GM23338 (cell line): ENCODE measurements around the gene CDH4. TPM values are rescaled to one million over a fixed set of nuclear protein-coding genes. Genes with fewer than 3 reads are reported as not detected.

Experiments
- ATAC-seq: fragments of 200-7000 bp; cut with Tn5 transposase; 3 replicates; pipeline ENCODE4 v1.9.1; 2020
- DNase-seq: peaks from one replicate; pipeline ENCODE4 v3.0.0-alpha.2; 2015; ENCODE audit warnings: low spot score
- H2AFZ ChIP-seq: fragments of 200-600 bp; sonication (generic); 2 replicates; pipeline ENCODE4 v1.8.0; 2016; ENCODE audit warnings: antibody characterized with exemption, mild to moderate bottlenecking, moderate library complexity
- H3F3A ChIP-seq: fragments of 200-600 bp; sonication (generic); replicated peaks from 2 replicates; pipeline ENCODE4 v1.8.0; 2017; ENCODE audit warnings: antibody characterized with exemption, mixed run types, low read depth
- H3K27ac ChIP-seq: fragments of 200-600 bp; sonication (generic); 2 replicates; pipeline ENCODE4 v1.6.1; 2016; ENCODE audit warnings: low read depth
- H3K27me3 ChIP-seq: fragments of 200-600 bp; sonication (generic); 2 replicates; pipeline ENCODE4 v1.8.0; 2016; ENCODE audit warnings: mild to moderate bottlenecking, mixed run types, moderate library complexity; ENCODE audit not compliant: insufficient read depth
- H3K36me3 ChIP-seq: fragments of 200-600 bp; sonication (generic); 2 replicates; pipeline ENCODE4 v1.8.0; 2016; ENCODE audit warnings: mild to moderate bottlenecking; ENCODE audit not compliant: insufficient read depth
- H3K4me1 ChIP-seq: fragments of 200-600 bp; sonication (generic); 2 replicates; pipeline ENCODE4 v1.8.0; 2016; ENCODE audit warnings: mild to moderate bottlenecking, moderate library complexity; ENCODE audit not compliant: insufficient read depth
- H3K4me2 ChIP-seq: fragments of 200-600 bp; sonication (generic); 2 replicates; pipeline ENCODE4 v1.7.1; 2017; ENCODE audit warnings: mixed run types
- H3K4me3 ChIP-seq: fragments of 200-600 bp; sonication (generic); 2 replicates; pipeline ENCODE4 v1.6.1; 2016; ENCODE audit warnings: mixed run types
- H3K79me2 ChIP-seq: fragments of 200-600 bp; sonication (generic); replicated peaks from 2 replicates; pipeline ENCODE4 v1.8.0; 2017; ENCODE audit warnings: mild to moderate bottlenecking; ENCODE audit not compliant: insufficient read depth
- H3K9me2 ChIP-seq: fragments of 200-600 bp; sonication (generic); 2 replicates; pipeline ENCODE4 v1.8.0; 2017; ENCODE audit not compliant: insufficient read depth
- H4K20me1 ChIP-seq: fragments of 200-600 bp; sonication (generic); replicated peaks from 2 replicates; pipeline ENCODE4 v1.8.0; 2017; ENCODE audit warnings: mild to moderate bottlenecking; ENCODE audit not compliant: insufficient read depth
- H3K27ac Mint-ChIP-seq: 2 replicates; pipeline ENCODE4 v1.8.0; 2020; ENCODE audit warnings: inconsistent platforms, mild to moderate bottlenecking, moderate library complexity, mixed read lengths
- H3K27me3 Mint-ChIP-seq: 3 replicates; pipeline ENCODE4 v1.8.0; 2022; ENCODE audit warnings: low read depth, mild to moderate bottlenecking, moderate library complexity, mixed read lengths, inconsistent platforms; ENCODE audit not compliant: insufficient read depth, poor library complexity
- H3K36me3 Mint-ChIP-seq: 3 replicates; pipeline ENCODE4 v1.8.0; 2021; ENCODE audit warnings: low read depth, mild to moderate bottlenecking, inconsistent platforms, moderate library complexity, mixed read lengths
- H3K4me1 Mint-ChIP-seq: 3 replicates; pipeline ENCODE4 v1.8.0; 2020; ENCODE audit warnings: mild to moderate bottlenecking, inconsistent platforms, mixed read lengths
- H3K4me3 Mint-ChIP-seq: 3 replicates; pipeline ENCODE4 v1.8.0; 2021; ENCODE audit warnings: moderate library complexity, mild to moderate bottlenecking, inconsistent platforms, mixed read lengths
- H3K9me3 Mint-ChIP-seq: 3 replicates; pipeline ENCODE4 v1.8.0; 2020; ENCODE audit warnings: moderate library complexity, mild to moderate bottlenecking, inconsistent platforms, mixed read lengths
- EZH2 ChIP-seq: fragments of 200-600 bp; sonication (generic); IDR thresholded peaks from one replicate; pipeline ENCODE4 v1.8.0; 2017; ENCODE audit warnings: antibody characterized with exemption, mild to moderate bottlenecking, low read depth; ENCODE audit not compliant: unreplicated experiment
- EZH2phosphoT487 ChIP-seq: fragments of 200-600 bp; sonication (generic); IDR thresholded peaks from one replicate; pipeline ENCODE4 v1.8.1; 2018; ENCODE audit warnings: antibody characterized with exemption; ENCODE audit not compliant: unreplicated experiment
- JUNB ChIP-seq: IDR thresholded peaks from one replicate; pipeline ENCODE4 v1.6.1; 2016; ENCODE audit warnings: antibody characterized with exemption; ENCODE audit not compliant: unreplicated experiment
- NANOG ChIP-seq: IDR thresholded peaks from 2 replicates; pipeline ENCODE4 v1.6.1; 2016; ENCODE audit warnings: antibody characterized with exemption, borderline replicate concordance
- POLR2AphosphoS5 ChIP-seq: IDR thresholded peaks from 2 replicates; pipeline ENCODE4 v1.6.1; 2016; ENCODE audit warnings: antibody characterized with exemption, low read depth
- STAT1 ChIP-seq: IDR thresholded peaks from one replicate; pipeline ENCODE4 v1.6.1; 2016; ENCODE audit warnings: antibody characterized with exemption; ENCODE audit not compliant: unreplicated experiment
- ZNF114 ChIP-seq: fragments of 250-450 bp; sonication (Bioruptor Pico); IDR thresholded peaks from 2 replicates; pipeline ENCODE4 v1.5.0; 2020; ENCODE audit warnings: mild to moderate bottlenecking, moderate library complexity
- ZNF331 ChIP-seq: fragments of 250-450 bp; sonication (Bioruptor Pico); IDR thresholded peaks from 2 replicates; pipeline ENCODE4 v1.5.0; 2020; ENCODE audit warnings: low read depth, mild to moderate bottlenecking, moderate library complexity
- polyA plus RNA-seq: library from polyadenylated mRNA; unstranded; fragments of >200 nt; fragmentation: Nextera tagmentation; extraction: Ambion mirVana; gene quantifications from 2 replicates; pipeline ENCODE4 v1.2.1, GENCODE V29; 2016
- total RNA-seq: library from RNA; depleted of rRNA; stranded (reverse); fragments of >200 nt; shearing (Covaris generic); gene quantifications from 2 replicates; pipeline ENCODE4 v1.2.3, GENCODE V29; 2014
- TF ChIP-seq, protein P1 (sequence below): fragments of 250-450 bp; sonication (Bioruptor Pico); IDR thresholded peaks from 2 replicates; pipeline ENCODE4 v1.5.0; 2020; ENCODE audit warnings: mild to moderate bottlenecking, moderate library complexity
- TF ChIP-seq, protein P2 (sequence below): IDR thresholded peaks from 2 replicates; pipeline ENCODE4 v1.6.1; 2016; ENCODE audit warnings: antibody characterized with exemption
- TF ChIP-seq, protein P3 (sequence below), 2 experiments: fragments of 200-600 bp in 1 of 2; sonication (generic) in 1 of 2; conservative IDR thresholded peaks; 2 replicates each; pipeline versions ENCODE4 v1.5.1 to v1.6.1; 2016 to 2017; ENCODE audit warnings: antibody characterized with exemption in 2 of 2, low read depth in 2 of 2, mild to moderate bottlenecking in 2 of 2, moderate library complexity in 1 of 2
- TF ChIP-seq, protein P4 (sequence below): IDR thresholded peaks from one replicate; pipeline ENCODE4 v1.6.1; 2018; ENCODE audit warnings: antibody characterized with exemption; ENCODE audit not compliant: unreplicated experiment

The CDH4 gene
- total and polyA plus RNA-seq, 2 experiments from 2014 or later, result 1.2 to 4.2 TPM

DNA sequence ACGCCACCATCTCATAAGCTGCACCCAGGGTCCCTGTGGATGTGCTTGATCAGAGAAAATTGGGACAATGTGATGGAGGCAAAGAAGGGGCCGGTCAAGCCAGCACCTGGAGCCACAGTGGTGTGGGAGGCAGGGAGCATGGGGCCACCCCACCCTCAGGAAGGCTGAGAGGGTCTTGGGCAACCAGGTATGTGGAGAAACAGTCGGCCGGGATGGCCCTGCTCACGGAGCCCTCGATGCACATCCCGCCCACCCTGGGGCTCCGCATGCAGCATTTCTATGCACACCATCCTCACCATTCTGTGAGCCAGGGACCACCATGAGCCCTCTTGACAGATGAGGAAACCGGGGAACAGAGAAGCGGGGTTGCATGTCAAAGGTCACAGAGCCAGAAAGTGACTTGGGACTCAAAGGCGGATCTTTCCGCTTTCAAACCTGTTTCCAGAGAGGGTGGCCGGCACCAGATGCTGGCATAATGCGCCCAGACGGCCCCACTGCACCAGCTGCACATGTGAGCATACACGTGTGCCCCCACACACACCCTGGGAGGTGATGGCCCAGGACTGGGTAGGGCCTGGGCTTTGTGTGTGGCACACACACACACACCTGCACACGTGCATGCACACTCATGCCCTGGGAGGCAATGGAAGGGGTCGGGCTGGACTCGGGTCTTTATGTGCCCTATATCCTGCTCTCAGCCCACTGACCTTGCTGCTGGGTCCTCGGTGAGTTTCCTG, 415.2 kb downstream of the CDH4 start (continued):
- TF ChIP-seq, protein P1, sequence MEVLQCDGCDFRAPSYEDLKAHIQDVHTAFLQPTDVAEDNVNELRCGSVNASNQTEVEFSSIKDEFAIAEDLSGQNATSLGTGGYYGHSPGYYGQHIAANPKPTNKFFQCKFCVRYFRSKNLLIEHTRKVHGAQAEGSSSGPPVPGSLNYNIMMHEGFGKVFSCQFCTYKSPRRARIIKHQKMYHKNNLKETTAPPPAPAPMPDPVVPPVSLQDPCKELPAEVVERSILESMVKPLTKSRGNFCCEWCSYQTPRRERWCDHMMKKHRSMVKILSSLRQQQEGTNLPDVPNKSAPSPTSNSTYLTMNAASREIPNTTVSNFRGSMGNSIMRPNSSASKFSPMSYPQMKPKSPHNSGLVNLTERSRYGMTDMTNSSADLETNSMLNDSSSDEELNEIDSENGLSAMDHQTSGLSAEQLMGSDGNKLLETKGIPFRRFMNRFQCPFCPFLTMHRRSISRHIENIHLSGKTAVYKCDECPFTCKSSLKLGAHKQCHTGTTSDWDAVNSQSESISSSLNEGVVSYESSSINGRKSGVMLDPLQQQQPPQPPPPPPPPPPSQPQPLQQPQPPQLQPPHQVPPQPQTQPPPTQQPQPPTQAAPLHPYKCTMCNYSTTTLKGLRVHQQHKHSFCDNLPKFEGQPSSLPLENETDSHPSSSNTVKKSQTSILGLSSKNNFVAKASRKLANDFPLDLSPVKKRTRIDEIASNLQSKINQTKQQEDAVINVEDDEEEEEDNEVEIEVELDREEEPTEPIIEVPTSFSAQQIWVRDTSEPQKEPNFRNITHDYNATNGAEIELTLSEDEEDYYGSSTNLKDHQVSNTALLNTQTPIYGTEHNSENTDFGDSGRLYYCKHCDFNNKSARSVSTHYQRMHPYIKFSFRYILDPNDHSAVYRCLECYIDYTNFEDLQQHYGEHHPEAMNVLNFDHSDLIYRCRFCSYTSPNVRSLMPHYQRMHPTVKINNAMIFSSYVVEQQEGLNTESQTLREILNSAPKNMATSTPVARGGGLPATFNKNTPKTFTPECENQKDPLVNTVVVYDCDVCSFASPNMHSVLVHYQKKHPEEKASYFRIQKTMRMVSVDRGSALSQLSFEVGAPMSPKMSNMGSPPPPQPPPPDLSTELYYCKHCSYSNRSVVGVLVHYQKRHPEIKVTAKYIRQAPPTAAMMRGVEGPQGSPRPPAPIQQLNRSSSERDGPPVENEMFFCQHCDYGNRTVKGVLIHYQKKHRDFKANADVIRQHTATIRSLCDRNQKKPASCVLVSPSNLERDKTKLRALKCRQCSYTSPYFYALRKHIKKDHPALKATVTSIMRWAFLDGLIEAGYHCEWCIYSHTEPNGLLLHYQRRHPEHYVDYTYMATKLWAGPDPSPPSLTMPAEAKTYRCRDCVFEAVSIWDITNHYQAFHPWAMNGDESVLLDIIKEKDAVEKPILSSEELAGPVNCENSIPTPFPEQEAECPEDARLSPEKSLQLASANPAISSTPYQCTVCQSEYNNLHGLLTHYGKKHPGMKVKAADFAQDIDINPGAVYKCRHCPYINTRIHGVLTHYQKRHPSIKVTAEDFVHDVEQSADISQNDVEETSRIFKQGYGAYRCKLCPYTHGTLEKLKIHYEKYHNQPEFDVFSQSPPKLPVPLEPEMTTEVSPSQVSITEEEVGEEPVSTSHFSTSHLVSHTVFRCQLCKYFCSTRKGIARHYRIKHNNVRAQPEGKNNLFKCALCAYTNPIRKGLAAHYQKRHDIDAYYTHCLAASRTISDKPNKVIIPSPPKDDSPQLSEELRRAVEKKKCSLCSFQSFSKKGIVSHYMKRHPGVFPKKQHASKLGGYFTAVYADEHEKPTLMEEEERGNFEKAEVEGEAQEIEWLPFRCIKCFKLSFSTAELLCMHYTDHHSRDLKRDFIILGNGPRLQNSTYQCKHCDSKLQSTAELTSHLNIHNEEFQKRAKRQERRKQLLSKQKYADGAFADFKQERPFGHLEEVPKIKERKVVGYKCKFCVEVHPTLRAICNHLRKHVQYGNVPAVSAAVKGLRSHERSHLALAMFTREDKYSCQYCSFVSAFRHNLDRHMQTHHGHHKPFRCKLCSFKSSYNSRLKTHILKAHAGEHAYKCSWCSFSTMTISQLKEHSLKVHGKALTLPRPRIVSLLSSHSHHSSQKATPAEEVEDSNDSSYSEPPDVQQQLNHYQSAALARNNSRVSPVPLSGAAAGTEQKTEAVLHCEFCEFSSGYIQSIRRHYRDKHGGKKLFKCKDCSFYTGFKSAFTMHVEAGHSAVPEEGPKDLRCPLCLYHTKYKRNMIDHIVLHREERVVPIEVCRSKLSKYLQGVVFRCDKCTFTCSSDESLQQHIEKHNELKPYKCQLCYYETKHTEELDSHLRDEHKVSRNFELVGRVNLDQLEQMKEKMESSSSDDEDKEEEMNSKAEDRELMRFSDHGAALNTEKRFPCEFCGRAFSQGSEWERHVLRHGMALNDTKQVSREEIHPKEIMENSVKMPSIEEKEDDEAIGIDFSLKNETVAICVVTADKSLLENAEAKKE (CRISPR knock-in tag), result no peak
- TF ChIP-seq EZH2phosphoT487, result no peak

DNA sequence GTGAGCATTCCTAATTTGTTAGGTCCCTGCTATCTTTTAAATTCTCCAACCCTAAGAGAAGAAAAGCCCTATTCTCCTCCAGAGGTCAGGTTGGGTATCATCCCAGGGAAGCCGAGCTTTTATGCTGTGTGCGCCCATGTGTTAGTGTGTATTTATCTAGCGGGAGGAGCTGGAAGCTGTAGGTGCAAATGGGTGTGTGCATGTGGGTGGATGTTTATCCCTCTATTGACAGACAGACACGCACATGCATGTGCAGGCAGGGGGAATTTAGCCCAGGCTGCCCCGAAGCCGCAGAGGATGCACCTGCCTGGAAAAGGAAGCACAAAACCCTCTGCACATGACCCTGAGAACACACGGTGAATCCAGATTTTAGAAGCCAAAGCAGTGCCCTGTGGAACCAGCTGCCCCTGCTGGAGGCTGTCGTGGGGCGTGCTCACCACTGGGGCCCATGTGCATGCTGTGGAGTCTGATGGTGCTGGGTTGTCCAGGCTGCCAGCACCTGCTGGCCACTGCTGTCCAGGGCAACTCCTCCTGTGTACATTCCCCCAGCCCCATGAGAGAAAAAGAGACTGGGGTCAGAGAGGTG, 416.1 kb downstream of the CDH4 start:
- no peak overlapping the region for H3K4me3 Mint-ChIP-seq
- H3K4me1 ChIP-seq, result no peaks in the 10 kb centered on the region
- ATAC-seq, result no peak
- TF ChIP-seq ZNF114 (CRISPR knock-in tag) (no peak), EZH2phosphoT487 (no peak), JUNB (no peak), NANOG (no peak), STAT1 (no peak), EZH2 (no peak), ZNF331 (CRISPR knock-in tag) (no peak), POLR2AphosphoS5 (no peak)
- TF ChIP-seq, protein P2, sequence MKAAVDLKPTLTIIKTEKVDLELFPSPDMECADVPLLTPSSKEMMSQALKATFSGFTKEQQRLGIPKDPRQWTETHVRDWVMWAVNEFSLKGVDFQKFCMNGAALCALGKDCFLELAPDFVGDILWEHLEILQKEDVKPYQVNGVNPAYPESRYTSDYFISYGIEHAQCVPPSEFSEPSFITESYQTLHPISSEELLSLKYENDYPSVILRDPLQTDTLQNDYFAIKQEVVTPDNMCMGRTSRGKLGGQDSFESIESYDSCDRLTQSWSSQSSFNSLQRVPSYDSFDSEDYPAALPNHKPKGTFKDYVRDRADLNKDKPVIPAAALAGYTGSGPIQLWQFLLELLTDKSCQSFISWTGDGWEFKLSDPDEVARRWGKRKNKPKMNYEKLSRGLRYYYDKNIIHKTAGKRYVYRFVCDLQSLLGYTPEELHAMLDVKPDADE, result no peak
- TF ChIP-seq, protein P3, sequence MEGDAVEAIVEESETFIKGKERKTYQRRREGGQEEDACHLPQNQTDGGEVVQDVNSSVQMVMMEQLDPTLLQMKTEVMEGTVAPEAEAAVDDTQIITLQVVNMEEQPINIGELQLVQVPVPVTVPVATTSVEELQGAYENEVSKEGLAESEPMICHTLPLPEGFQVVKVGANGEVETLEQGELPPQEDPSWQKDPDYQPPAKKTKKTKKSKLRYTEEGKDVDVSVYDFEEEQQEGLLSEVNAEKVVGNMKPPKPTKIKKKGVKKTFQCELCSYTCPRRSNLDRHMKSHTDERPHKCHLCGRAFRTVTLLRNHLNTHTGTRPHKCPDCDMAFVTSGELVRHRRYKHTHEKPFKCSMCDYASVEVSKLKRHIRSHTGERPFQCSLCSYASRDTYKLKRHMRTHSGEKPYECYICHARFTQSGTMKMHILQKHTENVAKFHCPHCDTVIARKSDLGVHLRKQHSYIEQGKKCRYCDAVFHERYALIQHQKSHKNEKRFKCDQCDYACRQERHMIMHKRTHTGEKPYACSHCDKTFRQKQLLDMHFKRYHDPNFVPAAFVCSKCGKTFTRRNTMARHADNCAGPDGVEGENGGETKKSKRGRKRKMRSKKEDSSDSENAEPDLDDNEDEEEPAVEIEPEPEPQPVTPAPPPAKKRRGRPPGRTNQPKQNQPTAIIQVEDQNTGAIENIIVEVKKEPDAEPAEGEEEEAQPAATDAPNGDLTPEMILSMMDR (conservative IDR thresholded peaks at IDR 0.05; ENCODE audit: low read depth in 2 of 2), result no peak
- TF ChIP-seq, protein P4, sequence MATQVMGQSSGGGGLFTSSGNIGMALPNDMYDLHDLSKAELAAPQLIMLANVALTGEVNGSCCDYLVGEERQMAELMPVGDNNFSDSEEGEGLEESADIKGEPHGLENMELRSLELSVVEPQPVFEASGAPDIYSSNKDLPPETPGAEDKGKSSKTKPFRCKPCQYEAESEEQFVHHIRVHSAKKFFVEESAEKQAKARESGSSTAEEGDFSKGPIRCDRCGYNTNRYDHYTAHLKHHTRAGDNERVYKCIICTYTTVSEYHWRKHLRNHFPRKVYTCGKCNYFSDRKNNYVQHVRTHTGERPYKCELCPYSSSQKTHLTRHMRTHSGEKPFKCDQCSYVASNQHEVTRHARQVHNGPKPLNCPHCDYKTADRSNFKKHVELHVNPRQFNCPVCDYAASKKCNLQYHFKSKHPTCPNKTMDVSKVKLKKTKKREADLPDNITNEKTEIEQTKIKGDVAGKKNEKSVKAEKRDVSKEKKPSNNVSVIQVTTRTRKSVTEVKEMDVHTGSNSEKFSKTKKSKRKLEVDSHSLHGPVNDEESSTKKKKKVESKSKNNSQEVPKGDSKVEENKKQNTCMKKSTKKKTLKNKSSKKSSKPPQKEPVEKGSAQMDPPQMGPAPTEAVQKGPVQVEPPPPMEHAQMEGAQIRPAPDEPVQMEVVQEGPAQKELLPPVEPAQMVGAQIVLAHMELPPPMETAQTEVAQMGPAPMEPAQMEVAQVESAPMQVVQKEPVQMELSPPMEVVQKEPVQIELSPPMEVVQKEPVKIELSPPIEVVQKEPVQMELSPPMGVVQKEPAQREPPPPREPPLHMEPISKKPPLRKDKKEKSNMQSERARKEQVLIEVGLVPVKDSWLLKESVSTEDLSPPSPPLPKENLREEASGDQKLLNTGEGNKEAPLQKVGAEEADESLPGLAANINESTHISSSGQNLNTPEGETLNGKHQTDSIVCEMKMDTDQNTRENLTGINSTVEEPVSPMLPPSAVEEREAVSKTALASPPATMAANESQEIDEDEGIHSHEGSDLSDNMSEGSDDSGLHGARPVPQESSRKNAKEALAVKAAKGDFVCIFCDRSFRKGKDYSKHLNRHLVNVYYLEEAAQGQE, result no peak

More for the DNA sequence above, 416.1 kb downstream of the CDH4 start:
- no peak overlapping the region for H3K4me3 ChIP-seq
- H3K4me2 ChIP-seq, result no peak overlapping the region
- Mint-ChIP-seq H3K36me3 (no peaks in the 10 kb centered on the region), H3K4me1 (no peaks in the 10 kb centered on the region), H3K27ac (no peak overlapping the region), H3K9me3 (peaks cover 3% of the 10 kb centered on the region), H3K27me3 (peaks cover 12% of the 10 kb centered on the region)
- H3K79me2 ChIP-seq, result no peaks in the 10 kb centered on the region
- no peak overlapping the region for H3K27ac ChIP-seq
- no peak overlapping the region for H2AFZ ChIP-seq
- H4K20me1 ChIP-seq, result no peaks in the 10 kb centered on the region
- no peaks in the 10 kb centered on the region for H3K27me3 ChIP-seq
- H3K9me2 ChIP-seq, result no peaks in the 10 kb centered on the region
- no peaks in the 10 kb centered on the region for H3F3A ChIP-seq
- DNase-seq, result no peak
- H3K36me3 ChIP-seq, result no peaks in the 10 kb centered on the region
